T-helper 2 cell treated with Interferon-gamma antibody and Interleukin-4, amounts not matched to agents 5 μg/mL and 100 μg/mL, for 36 hours (primary cell): ENCODE measurements around the gene SETDB2.

Experiments used
- DNase-seq: peaks from one replicate; pipeline ENCODE4 v3.0.0; 2021; ENCODE audit warnings: low spot score
- H3K27ac Mint-ChIP-seq: one replicate; pipeline ENCODE4 v1.8.0; 2021; ENCODE audit warnings: mild to moderate bottlenecking, mixed read lengths
- H3K27me3 Mint-ChIP-seq: one replicate; pipeline ENCODE4 v1.8.0; 2021; ENCODE audit warnings: low read depth, mixed read lengths
- H3K36me3 Mint-ChIP-seq: one replicate; pipeline ENCODE4 v1.8.0; 2021; ENCODE audit warnings: low read depth, mixed read lengths
- H3K4me1 Mint-ChIP-seq: one replicate; pipeline ENCODE4 v1.8.0; 2021; ENCODE audit warnings: low read depth, mixed read lengths
- H3K4me3 Mint-ChIP-seq: one replicate; pipeline ENCODE4 v1.8.0; 2022; ENCODE audit warnings: mild to moderate bottlenecking, moderate library complexity, mixed read lengths
- H3K9me3 Mint-ChIP-seq: one replicate; pipeline ENCODE4 v1.8.0; 2021; ENCODE audit warnings: mixed read lengths

The SETDB2 gene

GRCh38 chr13:49539313-49539712 is 95.2 kb downstream of the SETDB2 start:
- Mint-ChIP-seq H3K9me3 (no peaks in the 10 kb centered on the region), H3K4me3 (peak overlapping the region; percentile 69), H3K27me3 (no peaks in the 10 kb centered on the region), H3K27ac (peak overlapping the region; percentile 74), H3K36me3 (peaks cover 36% of the 10 kb centered on the region), H3K4me1 (peaks cover 19% of the 10 kb centered on the region)
- no peak for DNase-seq

- DNase-seq, result no peak
- peak overlapping the region; percentile 84 for H3K27ac Mint-ChIP-seq
- H3K4me1 Mint-ChIP-seq, result peaks cover 19% of the 10 kb centered on the region
- no peaks in the 10 kb centered on the region for H3K9me3 Mint-ChIP-seq
- H3K4me3 Mint-ChIP-seq, result peak overlapping the region; percentile 70
- no peaks in the 10 kb centered on the region for H3K27me3 Mint-ChIP-seq
- H3K36me3 Mint-ChIP-seq, result peaks cover 34% of the 10 kb centered on the region
Observed at GRCh38 chr13:49539746-49540145, 95.7 kb downstream of the SETDB2 start.

- no peak for DNase-seq
- Mint-ChIP-seq H3K9me3 (no peaks in the 10 kb centered on the region), H3K36me3 (peaks cover 34% of the 10 kb centered on the region), H3K4me3 (peak overlapping the region; percentile 70), H3K27ac (peak overlapping the region; percentile 84), H3K27me3 (no peaks in the 10 kb centered on the region), H3K4me1 (peaks cover 19% of the 10 kb centered on the region)
Observed at GRCh38 chr13:49540552-49540951, 96.5 kb downstream of the SETDB2 start.

- no peaks in the 10 kb centered on the region for H3K9me3 Mint-ChIP-seq
- no peak overlapping the region for H3K27ac Mint-ChIP-seq
- peaks cover 20% of the 10 kb centered on the region for H3K4me1 Mint-ChIP-seq
- no peak for DNase-seq
- peaks cover 32% of the 10 kb centered on the region for H3K36me3 Mint-ChIP-seq
- no peaks in the 10 kb centered on the region for H3K27me3 Mint-ChIP-seq
- no peak overlapping the region for H3K4me3 Mint-ChIP-seq
Observed at GRCh38 chr13:49543656-49544055, 99.6 kb downstream of the SETDB2 start.
